ENCODE measurements around the gene PRKCA. TPM values are rescaled to one million over a fixed set of nuclear protein-coding genes. Genes with fewer than 3 reads are reported as not detected.

PRKCA gene
- total RNA-seq, 1 experiment from 2014 or later = 22.6 TPM

DNA sequence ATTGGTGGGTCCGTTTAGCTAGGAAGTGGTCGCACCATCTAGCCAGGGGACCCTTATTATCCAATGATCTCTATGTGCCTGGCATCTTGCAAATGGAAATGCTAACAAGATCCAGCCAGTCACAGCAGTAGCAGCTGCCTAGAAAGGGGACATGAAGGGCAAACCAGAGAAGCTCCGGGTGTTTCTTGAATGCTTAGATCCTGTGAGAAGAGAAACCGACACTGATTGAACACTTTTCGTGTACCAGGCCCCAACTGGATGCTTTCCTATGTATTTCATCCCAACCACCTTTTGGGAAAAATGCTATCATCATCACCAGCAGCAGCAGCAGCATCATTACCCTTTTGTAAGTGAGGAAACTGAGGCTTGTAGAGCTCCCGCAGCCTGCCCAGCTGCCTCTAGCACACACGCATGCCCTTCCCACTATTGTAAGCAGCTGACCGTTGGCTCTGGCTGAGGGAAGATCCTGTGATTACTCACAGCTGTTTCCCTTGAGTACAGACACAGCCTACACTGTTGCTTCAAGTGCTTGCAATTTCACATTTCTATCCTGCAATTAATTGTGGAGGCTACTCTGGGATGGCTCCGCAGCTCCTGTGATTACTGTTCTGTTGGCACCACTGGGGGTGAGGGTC lies 351.8 kb downstream of the PRKCA start:
- ATAC-seq (no peak), DNase-seq (no peak)
- Histone ChIP-seq H4K20me1 (ENCODE audit: low read length) (no peaks in the 10 kb centered on the region), H3K9ac (ENCODE audit: low read length) (no peak overlapping the region), H2AFZ (ENCODE audit: low read length) (no peak overlapping the region), H3K79me2 (ENCODE audit: low read length) (no peaks in the 10 kb centered on the region), H3K27me3 (ENCODE audit: low read length) (no peaks in the 10 kb centered on the region), H3K4me2 (ENCODE audit: low read length) (no peak overlapping the region), H3K9me3 (ENCODE audit: low read length) (no peaks in the 10 kb centered on the region), H3K9me2 (replicated peaks; ENCODE audit: low read length) (no peaks in the 10 kb centered on the region), H3K36me3 (ENCODE audit: low read depth, low read length) (no peaks in the 10 kb centered on the region; the same call in 1 of the 2 replicates), H3K4me1 (ENCODE audit: insufficient read depth, low read length) (peaks cover 11% of the 10 kb centered on the region), H3K27ac (ENCODE audit: low read length) (no peak overlapping the region), H3K4me3 (ENCODE audit: low read length) (no peak overlapping the region), H3F3A (ENCODE audit: low read length, unreplicated experiment) (no peaks in the 10 kb centered on the region)
- CTCF ChIA-PET = no interaction called here
- intact Hi-C loops (cut with micrococcal nuclease) = no loop called here
- POLR2A ChIA-PET (ENCODE audit: unreplicated experiment) = no interaction called here
- no TSS peak for BruUV-seq (replicated peaks)
- TF ChIP-seq EZH2phosphoT487 (IDR thresholded peaks at IDR 0.05; ENCODE audit: borderline replicate concordance, low read length) = no peak
- TF ChIP-seq EZH2 (IDR thresholded peaks at IDR 0.05; ENCODE audit: low read length, unreplicated experiment) = no peak
- TF ChIP-seq, protein P1, sequence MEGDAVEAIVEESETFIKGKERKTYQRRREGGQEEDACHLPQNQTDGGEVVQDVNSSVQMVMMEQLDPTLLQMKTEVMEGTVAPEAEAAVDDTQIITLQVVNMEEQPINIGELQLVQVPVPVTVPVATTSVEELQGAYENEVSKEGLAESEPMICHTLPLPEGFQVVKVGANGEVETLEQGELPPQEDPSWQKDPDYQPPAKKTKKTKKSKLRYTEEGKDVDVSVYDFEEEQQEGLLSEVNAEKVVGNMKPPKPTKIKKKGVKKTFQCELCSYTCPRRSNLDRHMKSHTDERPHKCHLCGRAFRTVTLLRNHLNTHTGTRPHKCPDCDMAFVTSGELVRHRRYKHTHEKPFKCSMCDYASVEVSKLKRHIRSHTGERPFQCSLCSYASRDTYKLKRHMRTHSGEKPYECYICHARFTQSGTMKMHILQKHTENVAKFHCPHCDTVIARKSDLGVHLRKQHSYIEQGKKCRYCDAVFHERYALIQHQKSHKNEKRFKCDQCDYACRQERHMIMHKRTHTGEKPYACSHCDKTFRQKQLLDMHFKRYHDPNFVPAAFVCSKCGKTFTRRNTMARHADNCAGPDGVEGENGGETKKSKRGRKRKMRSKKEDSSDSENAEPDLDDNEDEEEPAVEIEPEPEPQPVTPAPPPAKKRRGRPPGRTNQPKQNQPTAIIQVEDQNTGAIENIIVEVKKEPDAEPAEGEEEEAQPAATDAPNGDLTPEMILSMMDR (conservative IDR thresholded peaks at IDR 0.05; ENCODE audit: low read depth, low read length) = no peak

DNA sequence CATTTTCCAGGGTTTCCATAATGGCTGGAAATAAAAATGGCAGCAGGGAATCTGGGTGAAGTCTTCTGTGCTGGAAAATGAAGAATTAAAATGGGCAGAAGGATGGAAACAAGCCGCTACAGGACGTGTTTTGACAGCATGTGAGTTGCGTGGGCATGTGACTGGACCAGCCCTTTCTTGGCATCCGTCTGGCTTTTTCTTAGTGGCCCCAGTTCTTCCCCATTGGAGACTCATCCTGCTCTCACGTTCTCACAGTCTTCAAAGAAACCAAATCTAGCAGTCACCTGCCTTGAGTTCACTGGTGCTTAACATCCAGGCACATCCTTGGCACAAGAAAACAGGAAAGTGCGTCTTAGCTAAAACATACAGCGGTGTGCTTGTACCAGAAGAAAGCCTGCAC lies 352.4 kb downstream of the PRKCA start:
- TF ChIP-seq EZH2 (IDR thresholded peaks at IDR 0.05; ENCODE audit: low read length, unreplicated experiment) (no peak), EZH2phosphoT487 (IDR thresholded peaks at IDR 0.05; ENCODE audit: borderline replicate concordance, low read length) (no peak)
- TF ChIP-seq, protein P1 (conservative IDR thresholded peaks at IDR 0.05; ENCODE audit: low read depth, low read length) = no peak
- Histone ChIP-seq H3K4me3 (ENCODE audit: low read length) (no peak overlapping the region), H3K36me3 (ENCODE audit: low read depth, low read length) (no peaks in the 10 kb centered on the region; the same call in 1 of the 2 replicates), H3K9me3 (ENCODE audit: low read length) (no peaks in the 10 kb centered on the region), H3K27me3 (ENCODE audit: low read length) (no peaks in the 10 kb centered on the region), H3K9ac (ENCODE audit: low read length) (no peak overlapping the region), H3K9me2 (replicated peaks; ENCODE audit: low read length) (no peaks in the 10 kb centered on the region), H3K4me2 (ENCODE audit: low read length) (no peak overlapping the region), H2AFZ (ENCODE audit: low read length) (no peak overlapping the region), H3K79me2 (ENCODE audit: low read length) (no peaks in the 10 kb centered on the region), H3F3A (ENCODE audit: low read length, unreplicated experiment) (no peaks in the 10 kb centered on the region), H3K27ac (ENCODE audit: low read length) (no peak overlapping the region), H4K20me1 (ENCODE audit: low read length) (no peaks in the 10 kb centered on the region), H3K4me1 (ENCODE audit: insufficient read depth, low read length) (peaks cover 11% of the 10 kb centered on the region)
- BruUV-seq (replicated peaks) = no TSS peak
- intact Hi-C loops (cut with micrococcal nuclease) = no loop called here
- no peak for DNase-seq
- no peak for ATAC-seq
- POLR2A ChIA-PET (ENCODE audit: unreplicated experiment) = no interaction called here
- CTCF ChIA-PET = no interaction called here

DNA sequence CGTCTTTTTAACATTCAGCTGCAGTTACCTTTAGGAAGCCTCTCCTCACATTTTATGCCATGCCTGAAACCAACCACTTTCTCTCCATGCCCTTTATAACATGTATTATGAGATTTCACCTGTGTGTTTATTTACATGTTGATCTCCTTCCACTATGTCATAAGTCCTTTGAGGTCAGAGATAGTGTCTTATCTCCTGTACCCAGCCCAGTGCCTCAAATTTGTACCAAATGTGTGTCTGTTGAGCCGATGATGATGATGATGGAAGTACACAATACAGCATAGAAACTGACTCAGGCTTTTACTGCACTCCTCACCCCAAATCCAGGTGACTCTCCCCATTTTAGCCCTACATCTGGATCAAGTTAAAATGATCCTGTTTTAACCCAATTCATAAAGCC lies 353.0 kb downstream of the PRKCA start:
- ChIA-PET POLR2A (ENCODE audit: unreplicated experiment) (no interaction called here), CTCF (no interaction called here)
- no peak overlapping the region for H3K9ac ChIP-seq (ENCODE audit: low read length)
- no peak overlapping the region for H2AFZ ChIP-seq (ENCODE audit: low read length)
- H3F3A ChIP-seq (ENCODE audit: low read length, unreplicated experiment) = no peaks in the 10 kb centered on the region
- no peaks in the 10 kb centered on the region for H4K20me1 ChIP-seq (ENCODE audit: low read length)
- H3K4me1 ChIP-seq (ENCODE audit: insufficient read depth, low read length) = peaks cover 11% of the 10 kb centered on the region
- H3K9me2 ChIP-seq (replicated peaks; ENCODE audit: low read length) = no peaks in the 10 kb centered on the region
- no peaks in the 10 kb centered on the region; the same call in 1 of the 2 replicates for H3K36me3 ChIP-seq (ENCODE audit: low read depth, low read length)
- H3K9me3 ChIP-seq (ENCODE audit: low read length) = no peaks in the 10 kb centered on the region
- ATAC-seq = no peak
- DNase-seq = no peak
- no peak overlapping the region for H3K4me2 ChIP-seq (ENCODE audit: low read length)
- TF ChIP-seq, protein P1 (conservative IDR thresholded peaks at IDR 0.05; ENCODE audit: low read depth, low read length) = no peak
- no peak for TF ChIP-seq EZH2 (IDR thresholded peaks at IDR 0.05; ENCODE audit: low read length, unreplicated experiment)
- no peak for TF ChIP-seq EZH2phosphoT487 (IDR thresholded peaks at IDR 0.05; ENCODE audit: borderline replicate concordance, low read length)
- H3K27ac ChIP-seq (ENCODE audit: low read length) = no peak overlapping the region
- BruUV-seq (replicated peaks) = no TSS peak
- no peaks in the 10 kb centered on the region for H3K79me2 ChIP-seq (ENCODE audit: low read length)
- H3K27me3 ChIP-seq (ENCODE audit: low read length) = no peaks in the 10 kb centered on the region
- H3K4me3 ChIP-seq (ENCODE audit: low read length) = no peak overlapping the region
- intact Hi-C loops (cut with micrococcal nuclease) = no loop called here
